ENCODE data around the gene PDGFA. TPM values are rescaled to one million over a fixed set of nuclear protein-coding genes. Genes with fewer than 3 reads are reported as not detected.

Gene PDGFA
- total RNA-seq, 4 donors from 2014 or later = 10.8 to 31.7 (median 26.0) TPM

DNA sequence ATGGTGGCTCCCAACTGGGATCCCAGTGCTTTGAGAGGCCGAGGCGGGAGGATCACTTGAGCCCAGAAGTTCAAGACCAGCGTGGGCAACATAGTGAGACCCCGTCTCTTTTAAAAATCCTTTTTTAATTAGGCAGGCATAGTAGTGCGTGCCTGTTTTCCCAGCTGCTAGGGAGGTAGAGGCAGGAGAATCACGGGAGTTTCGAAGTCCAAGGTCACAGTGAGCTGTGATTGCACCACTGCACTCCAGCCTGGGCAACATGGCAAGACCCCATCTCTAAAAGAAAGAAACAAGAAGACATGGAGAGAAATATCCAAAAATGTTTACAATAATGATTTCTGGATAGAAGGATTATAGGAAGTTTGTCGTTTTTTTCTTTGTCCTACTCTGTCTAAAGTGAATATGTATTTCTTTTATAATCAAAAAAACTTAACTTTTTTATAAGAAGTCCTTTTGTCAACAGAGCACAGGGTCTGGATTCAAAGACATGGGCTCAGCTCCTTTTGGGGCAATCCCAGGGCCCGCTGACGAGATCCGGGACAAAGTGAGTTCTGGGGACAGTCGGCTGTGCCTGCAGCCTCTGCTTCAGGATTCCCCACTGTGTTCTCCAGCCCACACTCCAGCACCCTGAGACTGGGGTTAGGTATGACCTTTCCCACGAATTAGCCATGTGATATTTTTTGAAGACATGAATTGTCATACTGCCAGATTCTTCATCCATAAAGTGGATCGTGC lies 45.6 kb downstream of the PDGFA start:
- Histone ChIP-seq H3K4me3 (no peak overlapping the region), H3K36me3 (no peaks in the 10 kb centered on the region), H3K27ac (no peak overlapping the region), H3K27me3 (no peaks in the 10 kb centered on the region), H3K9me3 (no peaks in the 10 kb centered on the region), H3K4me1 (peaks cover 13 to 14% of the 10 kb centered on the region in 2 donors)
- DNase-seq = peak in 1 of 2 donors; percentile 5
- intact Hi-C loops (cut with DNase I; ENCODE audit: low total_unique reads) (loop anchor here (2.0 kb wide), 1 partner anchor 41 kb away; no protein-coding TSS in a partner anchor), in situ Hi-C loops (cut with MboI; ENCODE audit: low sequenced_read_pairs in 4 of 4) (no loop called here)
- no peak for TF ChIP-seq POLR2A (IDR thresholded peaks at IDR 0.05)
- no peak for TF ChIP-seq CTCF (IDR thresholded peaks at IDR 0.05 in 4 of 5, conservative IDR thresholded peaks at IDR 0.05 in 1 of 5)
- no peak for ATAC-seq

- Histone ChIP-seq H3K9me3 (no peaks in the 10 kb centered on the region), H3K27ac (peak overlapping the region in 1 of 4 donors; percentile 81), H3K27me3 (no peaks in the 10 kb centered on the region), H3K36me3 (no peaks in the 10 kb centered on the region), H3K4me1 (peaks cover 13 to 14% of the 10 kb centered on the region in 2 donors), H3K4me3 (no peak overlapping the region)
- TF ChIP-seq CTCF (IDR thresholded peaks at IDR 0.05 in 4 of 5, conservative IDR thresholded peaks at IDR 0.05 in 1 of 5) (no peak), POLR2A (IDR thresholded peaks at IDR 0.05) (no peak)
- peak in 1 of 2 donors; percentile 15 for DNase-seq
- in situ Hi-C loops (cut with MboI; ENCODE audit: low sequenced_read_pairs in 4 of 4) (no loop called here), intact Hi-C loops (cut with DNase I; ENCODE audit: low total_unique reads) (loop anchor here (2.0 kb wide), 1 partner anchor 42 kb away; no protein-coding TSS in a partner anchor)
- ATAC-seq = no peak
Observed at GRCh38 chr7:473211-473734, 46.4 kb downstream of the PDGFA start.

DNA sequence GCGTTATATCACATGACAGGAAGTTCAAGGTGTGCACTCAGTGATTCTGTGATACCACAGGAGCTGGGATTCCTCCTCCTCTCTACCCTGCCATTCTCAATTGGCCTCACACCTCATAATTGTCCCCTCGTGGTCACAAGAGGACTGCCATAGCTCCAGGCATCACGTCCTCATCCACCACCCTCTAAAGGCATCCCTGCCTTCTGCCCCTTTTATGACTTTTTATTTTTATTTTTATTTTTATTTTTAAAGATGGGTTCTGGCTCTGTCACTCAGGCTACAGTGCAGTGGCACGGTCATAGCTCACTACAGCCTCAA lies 47.0 kb downstream of the PDGFA start:
- Histone ChIP-seq H3K9me3 (no peaks in the 10 kb centered on the region), H3K4me1 (peaks cover 13 to 14% of the 10 kb centered on the region in 2 donors), H3K36me3 (no peaks in the 10 kb centered on the region), H3K4me3 (no peak overlapping the region), H3K27me3 (no peaks in the 10 kb centered on the region), H3K27ac (peak overlapping the region; percentile 77 to 84 (median 80))
- TF ChIP-seq CTCF (IDR thresholded peaks at IDR 0.05 in 4 of 5, conservative IDR thresholded peaks at IDR 0.05 in 1 of 5) (no peak), POLR2A (IDR thresholded peaks at IDR 0.05) (no peak)
- no peak for ATAC-seq
- DNase-seq = no peak
- intact Hi-C loops (cut with DNase I; ENCODE audit: low total_unique reads) (loop anchor here (2.0 kb wide), 1 partner anchor 42 kb away; no protein-coding TSS in a partner anchor), in situ Hi-C loops (cut with MboI; ENCODE audit: low sequenced_read_pairs in 4 of 4) (no loop called here)

- ATAC-seq (peak; percentile 97 to 98), DNase-seq (peak; percentile 91 to 96)
- Histone ChIP-seq H3K36me3 (no peaks in the 10 kb centered on the region), H3K27me3 (no peaks in the 10 kb centered on the region), H3K9me3 (no peaks in the 10 kb centered on the region), H3K27ac (peak overlapping the region; percentile 77 to 84 (median 80)), H3K4me1 (peaks cover 13 to 14% of the 10 kb centered on the region in 2 donors), H3K4me3 (no peak overlapping the region)
- intact Hi-C loops (cut with DNase I; ENCODE audit: low total_unique reads) = loop anchor here (2.0 kb wide), 1 partner anchor 43 kb away; no protein-coding TSS in a partner anchor
- TF ChIP-seq POLR2A (IDR thresholded peaks at IDR 0.05) (no peak), CTCF (IDR thresholded peaks at IDR 0.05 in 4 of 5, conservative IDR thresholded peaks at IDR 0.05 in 1 of 5) (no peak)
- in situ Hi-C loops (cut with MboI; ENCODE audit: low sequenced_read_pairs in 4 of 4) = no loop called here
Observed at GRCh38 chr7:471866-472639, 47.6 kb downstream of the PDGFA start.
